Measurements from ENCODE around the gene SLC22A14.

GRCh38 chr3:38267662-38268061, 14.4 kb upstream of the SLC22A14 start:
- no peak for TF ChIP-seq POLR2A (IDR thresholded peaks at IDR 0.05)
- no peak for TF ChIP-seq POLR2AphosphoS5 (IDR thresholded peaks at IDR 0.05)
- no peak for TF ChIP-seq CTCF (IDR thresholded peaks at IDR 0.05 in 8 of 11, conservative IDR thresholded peaks at IDR 0.05 in 3 of 11)

Data from spleen (tissue), 7 donors.